ENCODE data around the gene SNTG2.

SNTG2 gene

GRCh38 chr2:920573-920972 is 30.1 kb upstream of the SNTG2 start:
- DNase-seq: no peak
- TF ChIP-seq GATA1 (IDR thresholded peaks at IDR 0.05; ENCODE audit: low read depth, low read length): no peak
- no peak for TF ChIP-seq POLR2A (IDR thresholded peaks at IDR 0.05; ENCODE audit: low read length)

- TF ChIP-seq GATA1 (IDR thresholded peaks at IDR 0.05; ENCODE audit: low read depth, low read length) (no peak), POLR2A (IDR thresholded peaks at IDR 0.05; ENCODE audit: low read length) (no peak)
- DNase-seq: no peak
Observed at GRCh38 chr2:920999-921398, 29.6 kb upstream of the SNTG2 start.

- no peak for DNase-seq
- no peak for TF ChIP-seq GATA1 (IDR thresholded peaks at IDR 0.05; ENCODE audit: low read depth, low read length)
- TF ChIP-seq POLR2A (IDR thresholded peaks at IDR 0.05; ENCODE audit: low read length): no peak
Observed at GRCh38 chr2:922185-922584, 28.5 kb upstream of the SNTG2 start.

- TF ChIP-seq POLR2A (IDR thresholded peaks at IDR 0.05; ENCODE audit: low read length) (no peak), GATA1 (IDR thresholded peaks at IDR 0.05; ENCODE audit: low read depth, low read length) (no peak)
- no peak for DNase-seq
Observed at GRCh38 chr2:923832-924601, 26.6 kb upstream of the SNTG2 start.

GRCh38 chr2:924701-925100 is 25.9 kb upstream of the SNTG2 start:
- TF ChIP-seq GATA1 (IDR thresholded peaks at IDR 0.05; ENCODE audit: low read depth, low read length): no peak
- TF ChIP-seq POLR2A (IDR thresholded peaks at IDR 0.05; ENCODE audit: low read length): no peak
- no peak for DNase-seq

- DNase-seq: no peak
- TF ChIP-seq GATA1 (IDR thresholded peaks at IDR 0.05; ENCODE audit: low read depth, low read length): no peak
- no peak for TF ChIP-seq POLR2A (IDR thresholded peaks at IDR 0.05; ENCODE audit: low read length)
Observed at GRCh38 chr2:925309-925708, 25.3 kb upstream of the SNTG2 start.

- DNase-seq: no peak
- TF ChIP-seq GATA1 (IDR thresholded peaks at IDR 0.05; ENCODE audit: low read depth, low read length): no peak
- TF ChIP-seq POLR2A (IDR thresholded peaks at IDR 0.05; ENCODE audit: low read length): no peak
Observed at GRCh38 chr2:925711-926110, 24.9 kb upstream of the SNTG2 start.

GRCh38 chr2:926259-926793 is 24.3 kb upstream of the SNTG2 start:
- DNase-seq: no peak
- TF ChIP-seq GATA1 (IDR thresholded peaks at IDR 0.05; ENCODE audit: low read depth, low read length) (no peak), POLR2A (IDR thresholded peaks at IDR 0.05; ENCODE audit: low read length) (no peak)

- DNase-seq: no peak
- TF ChIP-seq POLR2A (IDR thresholded peaks at IDR 0.05; ENCODE audit: low read length): no peak
- TF ChIP-seq GATA1 (IDR thresholded peaks at IDR 0.05; ENCODE audit: low read depth, low read length): no peak
Observed at GRCh38 chr2:926896-927295, 23.8 kb upstream of the SNTG2 start.

GRCh38 chr2:929011-929735 is 21.5 kb upstream of the SNTG2 start:
- DNase-seq: no peak
- TF ChIP-seq GATA1 (IDR thresholded peaks at IDR 0.05; ENCODE audit: low read depth, low read length): no peak
- no peak for TF ChIP-seq POLR2A (IDR thresholded peaks at IDR 0.05; ENCODE audit: low read length)

- TF ChIP-seq POLR2A (IDR thresholded peaks at IDR 0.05; ENCODE audit: low read length) (no peak), GATA1 (IDR thresholded peaks at IDR 0.05; ENCODE audit: low read depth, low read length) (no peak)
- DNase-seq: no peak
Observed at GRCh38 chr2:929925-930324, 20.7 kb upstream of the SNTG2 start.

GRCh38 chr2:930935-931334 is 19.7 kb upstream of the SNTG2 start:
- TF ChIP-seq GATA1 (IDR thresholded peaks at IDR 0.05; ENCODE audit: low read depth, low read length): no peak
- no peak for TF ChIP-seq POLR2A (IDR thresholded peaks at IDR 0.05; ENCODE audit: low read length)
- DNase-seq: no peak

- TF ChIP-seq POLR2A (IDR thresholded peaks at IDR 0.05; ENCODE audit: low read length): no peak
- TF ChIP-seq GATA1 (IDR thresholded peaks at IDR 0.05; ENCODE audit: low read depth, low read length): no peak
- no peak for DNase-seq
Observed at GRCh38 chr2:932320-933115, 18.1 kb upstream of the SNTG2 start.

GRCh38 chr2:933734-934295 is 16.8 kb upstream of the SNTG2 start:
- TF ChIP-seq POLR2A (IDR thresholded peaks at IDR 0.05; ENCODE audit: low read length) (no peak), GATA1 (IDR thresholded peaks at IDR 0.05; ENCODE audit: low read depth, low read length) (no peak)
- DNase-seq: no peak

All from erythroblast (primary cell).